Activated naive CD4-positive, alpha-beta T cell treated with anti-CD3 and anti-CD28 coated beads for 36 hours (primary cell): Measurements from ENCODE around the gene GPR137B. TPM values are rescaled to one million over a fixed set of nuclear protein-coding genes. Genes with fewer than 3 reads are reported as not detected.
"Not testable (repeated sequence)": the region's sequence is repeated elsewhere in the genome, so short reads cannot be mapped to it uniquely, and the experiment has no call there.

Experiments used
- CTCF ChIA-PET: fragments of 350-600 bp; sonication (Branson Sonifier 250); formaldehyde crosslinking; loops from one replicate; lab custom pipeline; 2021; ENCODE audit warnings: antibody characterized with exemption; lab: Charles Lee
- DNase-seq: peaks from one replicate; pipeline ENCODE4 v3.0.0-alpha.2; 2020
- H3K27ac Mint-ChIP-seq: one replicate; pipeline ENCODE4 v1.8.0; 2021; ENCODE audit warnings: mild to moderate bottlenecking, mixed read lengths
- H3K27me3 Mint-ChIP-seq: one replicate; pipeline ENCODE4 v1.8.0; 2021; ENCODE audit warnings: low read depth, mixed read lengths
- H3K36me3 Mint-ChIP-seq: one replicate; pipeline ENCODE4 v1.8.0; 2021; ENCODE audit warnings: low read depth, mixed read lengths
- H3K4me1 Mint-ChIP-seq: one replicate; pipeline ENCODE4 v1.8.0; 2021; ENCODE audit warnings: low read depth, mixed read lengths
- H3K4me3 Mint-ChIP-seq: one replicate; pipeline ENCODE4 v1.8.0; 2021; ENCODE audit warnings: mild to moderate bottlenecking, moderate library complexity, mixed read lengths
- H3K9me3 Mint-ChIP-seq: one replicate; pipeline ENCODE4 v1.8.0; 2021; ENCODE audit warnings: mixed read lengths
- intact Hi-C: fragments of 100-400 bp; cut with micrococcal nuclease; formaldehyde crosslinking; loops from one replicate; pipeline ENCODE4 v1.15.1; 2023
- total RNA-seq, 2 experiments: library from RNA; stranded (reverse); gene quantifications; one replicate each; pipeline ENCODE4 v1.2.3, GENCODE V29; 2021

GPR137B gene
- total RNA-seq, 2 experiments from 2014 or later = 1.6 to 2.4 TPM

GRCh38 chr1:236149003-236149595 lies 6.8 kb downstream of the GPR137B start:
- no peak overlapping the region for H3K4me3 Mint-ChIP-seq
- DNase-seq = no peak
- H3K27ac Mint-ChIP-seq = no peak overlapping the region
- intact Hi-C loops = no loop called here
- no peaks in the 10 kb centered on the region for H3K27me3 Mint-ChIP-seq
- peaks cover 4% of the 10 kb centered on the region for H3K4me1 Mint-ChIP-seq
- H3K36me3 Mint-ChIP-seq = no peaks in the 10 kb centered on the region
- no peaks in the 10 kb centered on the region for H3K9me3 Mint-ChIP-seq
- CTCF ChIA-PET = no interaction called here

GRCh38 chr1:236149696-236150228 lies 7.4 kb downstream of the GPR137B start:
- H3K9me3 Mint-ChIP-seq = no peaks in the 10 kb centered on the region

GRCh38 chr1:236150311-236150955 lies 8.1 kb downstream of the GPR137B start:
- Mint-ChIP-seq H3K27ac (no peak overlapping the region), H3K9me3 (no peaks in the 10 kb centered on the region), H3K36me3 (no peaks in the 10 kb centered on the region), H3K4me1 (peaks cover 2% of the 10 kb centered on the region), H3K27me3 (no peaks in the 10 kb centered on the region), H3K4me3 (no peak overlapping the region)
- DNase-seq = no peak
- intact Hi-C loops = no loop called here
- CTCF ChIA-PET = no interaction called here

More at GRCh38 chr1:236149696-236150228, 7.4 kb downstream of the GPR137B start:
- DNase-seq = no peak
- no peaks in the 10 kb centered on the region for H3K36me3 Mint-ChIP-seq
- peaks cover 2% of the 10 kb centered on the region for H3K4me1 Mint-ChIP-seq
- H3K4me3 Mint-ChIP-seq = no peak overlapping the region
- intact Hi-C loops = no loop called here
- CTCF ChIA-PET = no interaction called here
- no peak overlapping the region for H3K27ac Mint-ChIP-seq
- no peaks in the 10 kb centered on the region for H3K27me3 Mint-ChIP-seq

GRCh38 chr1:236150986-236151385 lies 8.6 kb downstream of the GPR137B start:
- Mint-ChIP-seq H3K9me3 (no peaks in the 10 kb centered on the region), H3K4me1 (peaks cover 2% of the 10 kb centered on the region), H3K27me3 (no peaks in the 10 kb centered on the region), H3K4me3 (no peak overlapping the region), H3K36me3 (no peaks in the 10 kb centered on the region), H3K27ac (no peak overlapping the region)
- CTCF ChIA-PET = no interaction called here
- intact Hi-C loops = no loop called here
- DNase-seq = no peak

GRCh38 chr1:236151739-236152424 lies 9.5 kb downstream of the GPR137B start:
- Mint-ChIP-seq H3K4me3 (no peak overlapping the region), H3K36me3 (no peaks in the 10 kb centered on the region), H3K4me1 (peaks cover 4% of the 10 kb centered on the region), H3K9me3 (no peaks in the 10 kb centered on the region), H3K27ac (no peak overlapping the region), H3K27me3 (no peaks in the 10 kb centered on the region)
- no peak for DNase-seq
- intact Hi-C loops = no loop called here
- CTCF ChIA-PET = no interaction called here

GRCh38 chr1:236154126-236154525 lies 11.8 kb downstream of the GPR137B start:
- DNase-seq = no peak
- H3K36me3 Mint-ChIP-seq = no peaks in the 10 kb centered on the region
- CTCF ChIA-PET = no interaction called here
- no peaks in the 10 kb centered on the region for H3K27me3 Mint-ChIP-seq
- H3K4me1 Mint-ChIP-seq = peaks cover 2% of the 10 kb centered on the region
- no peaks in the 10 kb centered on the region for H3K9me3 Mint-ChIP-seq
- H3K27ac Mint-ChIP-seq = no peak overlapping the region
- intact Hi-C loops = no loop called here
- no peak overlapping the region for H3K4me3 Mint-ChIP-seq

- no peak for DNase-seq
- no peak overlapping the region for H3K27ac Mint-ChIP-seq
Observed at GRCh38 chr1:236154671-236155398, 12.5 kb downstream of the GPR137B start.

GRCh38 chr1:236155399-236155767 lies 13.0 kb downstream of the GPR137B start:
- Mint-ChIP-seq H3K4me3 (no peak overlapping the region), H3K9me3 (peaks cover 1% of the 10 kb centered on the region), H3K4me1 (peaks cover 2% of the 10 kb centered on the region), H3K36me3 (peaks cover 2% of the 10 kb centered on the region), H3K27ac (no peak overlapping the region), H3K27me3 (no peaks in the 10 kb centered on the region)
- intact Hi-C loops = no loop called here
- DNase-seq = no peak
- CTCF ChIA-PET = no interaction called here

More at GRCh38 chr1:236154671-236155398, 12.5 kb downstream of the GPR137B start:
- Mint-ChIP-seq H3K9me3 (no peaks in the 10 kb centered on the region), H3K4me3 (no peak overlapping the region), H3K4me1 (peaks cover 2% of the 10 kb centered on the region), H3K36me3 (no peaks in the 10 kb centered on the region), H3K27me3 (no peaks in the 10 kb centered on the region)
- intact Hi-C loops = no loop called here
- CTCF ChIA-PET = no interaction called here

GRCh38 chr1:236155841-236156503 lies 13.6 kb downstream of the GPR137B start:
- CTCF ChIA-PET = no interaction called here

GRCh38 chr1:236156512-236157208 lies 14.3 kb downstream of the GPR137B start:
- no peak for DNase-seq
- Mint-ChIP-seq H3K27ac (no peak overlapping the region), H3K9me3 (peaks cover 9% of the 10 kb centered on the region), H3K36me3 (peaks cover 11% of the 10 kb centered on the region), H3K4me1 (peaks cover 2% of the 10 kb centered on the region), H3K27me3 (no peaks in the 10 kb centered on the region), H3K4me3 (no peak overlapping the region)
- CTCF ChIA-PET = no interaction called here
- intact Hi-C loops = no loop called here

More at GRCh38 chr1:236155841-236156503, 13.6 kb downstream of the GPR137B start:
- H3K27ac Mint-ChIP-seq = no peak overlapping the region
- H3K4me1 Mint-ChIP-seq = peaks cover 2% of the 10 kb centered on the region
- no peaks in the 10 kb centered on the region for H3K27me3 Mint-ChIP-seq
- intact Hi-C loops = no loop called here
- peaks cover 7% of the 10 kb centered on the region for H3K36me3 Mint-ChIP-seq
- H3K9me3 Mint-ChIP-seq = peaks cover 4% of the 10 kb centered on the region
- no peak for DNase-seq
- no peak overlapping the region for H3K4me3 Mint-ChIP-seq

GRCh38 chr1:236158072-236158471 lies 15.7 kb downstream of the GPR137B start:
- H3K4me1 Mint-ChIP-seq, H3K27ac Mint-ChIP-seq, intact Hi-C loops, DNase-seq, H3K27me3 Mint-ChIP-seq, H3K4me3 Mint-ChIP-seq: not testable (repeated sequence)
- Mint-ChIP-seq H3K9me3 (peaks cover 14% of the 10 kb centered on the region), H3K36me3 (peaks cover 19% of the 10 kb centered on the region)
- CTCF ChIA-PET = interaction anchor here (0.6 kb wide), 1 partner anchor 111 kb away, joined by 3 read pairs; no protein-coding TSS in a partner anchor
